Kidney tubule cell (primary cell): ENCODE measurements around the gene DHX35.

Experiments
- DNase-seq: peaks from one replicate; pipeline ENCODE4 v3.0.0-alpha.2; 2018; ENCODE audit warnings: low spot score

DHX35 gene

GRCh38 chr20:39021748-39022147 lies 59.6 kb downstream of the DHX35 start:
- DNase-seq: no peak

DNA sequence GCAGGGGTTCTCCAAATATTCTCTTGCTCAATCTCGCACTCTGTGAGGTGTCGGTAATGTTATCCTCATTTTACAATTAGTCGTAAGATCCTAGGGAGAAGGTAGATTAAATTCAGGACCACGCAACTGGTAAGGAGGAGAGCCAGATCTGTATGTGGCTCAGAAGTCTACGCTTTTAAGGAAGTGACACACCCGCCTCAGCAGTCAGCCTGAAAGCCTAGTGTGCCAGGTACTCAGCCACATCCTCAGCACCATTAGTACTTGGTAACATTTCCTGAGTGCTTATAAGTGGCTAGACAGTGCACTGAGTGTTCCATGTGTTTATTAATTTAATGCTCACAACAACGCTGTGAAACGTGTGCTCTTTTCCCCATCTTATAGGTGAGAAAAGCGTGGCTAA lies 63.7 kb downstream of the DHX35 start:
- no peak for DNase-seq

GRCh38 chr20:39029364-39029763 lies 67.2 kb downstream of the DHX35 start:
- DNase-seq: no peak

- no peak for DNase-seq
Measured at GRCh38 chr20:39032997-39033396, 70.9 kb downstream of the DHX35 start.

- no peak for DNase-seq
Measured at GRCh38 chr20:39036011-39036410, 73.9 kb downstream of the DHX35 start.

DNA sequence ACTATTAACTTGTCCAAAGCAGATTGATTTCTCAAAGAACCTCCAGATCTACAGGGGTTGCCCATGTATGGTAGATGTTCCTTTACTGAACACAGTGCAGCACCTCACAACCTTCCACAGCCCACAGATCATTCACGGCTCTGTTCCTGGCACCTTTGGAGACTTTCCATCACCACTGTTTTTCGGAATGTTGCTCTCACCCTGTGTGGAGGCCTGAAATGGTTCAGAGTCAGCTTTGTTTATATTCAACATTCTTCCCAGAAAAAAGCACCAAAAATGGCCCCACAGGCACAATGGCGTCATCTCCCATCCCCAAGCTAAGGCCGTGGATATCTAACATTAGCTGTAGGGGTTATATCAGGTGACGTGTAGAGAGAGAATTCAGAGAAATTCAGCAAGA lies 74.7 kb downstream of the DHX35 start:
- DNase-seq: no peak

GRCh38 chr20:39038047-39038446 lies 75.9 kb downstream of the DHX35 start:
- DNase-seq: no peak

- no peak for DNase-seq
Measured at GRCh38 chr20:39038495-39038894, 76.4 kb downstream of the DHX35 start.

- DNase-seq: no peak
Measured at GRCh38 chr20:39039261-39039660, 77.1 kb downstream of the DHX35 start.

- DNase-seq: no peak
Measured at GRCh38 chr20:39040116-39040515, 78.0 kb downstream of the DHX35 start.

- DNase-seq: no peak
Measured at GRCh38 chr20:39041067-39041466, 78.9 kb downstream of the DHX35 start.

DNA sequence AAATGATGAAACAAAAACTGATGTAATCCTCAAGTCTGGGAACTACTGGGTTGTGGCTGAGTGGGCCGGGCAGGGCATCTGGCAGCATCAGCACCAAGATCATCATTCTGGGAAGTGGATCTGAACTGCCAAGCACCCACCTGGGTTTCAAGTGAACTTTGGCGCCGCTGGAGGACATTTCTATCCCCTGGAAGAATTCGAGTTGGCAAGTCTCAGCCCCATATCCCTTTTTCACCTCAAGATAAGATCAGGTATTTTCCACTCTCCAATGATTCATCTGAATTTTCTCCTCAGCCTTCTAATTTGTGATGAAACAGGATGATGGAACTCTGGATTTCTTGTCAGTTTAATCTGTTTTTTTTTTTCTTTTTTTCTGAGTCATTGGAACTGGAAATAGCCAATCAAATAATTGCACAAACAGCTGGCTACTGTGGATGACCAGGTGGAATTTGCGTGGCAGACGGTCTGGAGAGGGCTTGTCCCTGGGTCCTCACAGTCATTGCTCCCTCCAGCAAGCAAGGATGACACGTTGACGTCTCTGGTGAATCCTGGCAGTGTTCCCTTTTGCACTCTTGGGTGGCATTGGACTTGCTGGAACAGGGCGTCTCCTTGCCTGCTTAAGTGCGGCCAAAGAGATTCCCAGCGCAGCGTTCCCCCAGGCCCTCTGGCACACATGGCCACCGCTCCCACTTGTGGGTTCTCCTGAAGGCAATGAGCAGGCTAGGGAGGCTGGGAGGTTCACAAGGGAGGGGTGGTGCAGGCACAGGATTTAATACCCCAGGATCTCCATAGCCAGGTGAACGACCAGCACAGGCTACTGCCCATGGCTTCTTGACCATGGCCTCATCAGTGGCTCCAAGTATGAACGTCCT lies 80.4 kb downstream of the DHX35 start:
- peak; percentile 33 for DNase-seq

DNA sequence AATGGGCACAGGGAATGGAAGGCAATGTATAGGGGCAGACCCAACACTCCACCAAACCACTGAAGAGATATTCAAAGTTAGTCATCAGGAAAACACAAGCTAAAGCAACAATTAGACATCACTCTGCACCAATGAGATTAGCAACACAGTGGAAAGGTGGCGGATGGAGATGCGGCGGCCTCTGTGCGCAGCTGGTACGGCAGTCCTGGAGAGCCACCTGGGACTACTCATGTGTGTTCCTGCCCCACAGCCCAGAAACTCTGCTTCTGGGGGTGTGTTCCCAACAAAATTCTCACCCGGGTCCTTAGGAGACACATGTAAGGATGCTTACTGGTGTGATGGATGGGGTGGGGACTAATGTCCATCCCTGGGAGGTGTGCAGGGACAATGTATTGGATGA lies 82.4 kb downstream of the DHX35 start:
- DNase-seq: no peak

DNA sequence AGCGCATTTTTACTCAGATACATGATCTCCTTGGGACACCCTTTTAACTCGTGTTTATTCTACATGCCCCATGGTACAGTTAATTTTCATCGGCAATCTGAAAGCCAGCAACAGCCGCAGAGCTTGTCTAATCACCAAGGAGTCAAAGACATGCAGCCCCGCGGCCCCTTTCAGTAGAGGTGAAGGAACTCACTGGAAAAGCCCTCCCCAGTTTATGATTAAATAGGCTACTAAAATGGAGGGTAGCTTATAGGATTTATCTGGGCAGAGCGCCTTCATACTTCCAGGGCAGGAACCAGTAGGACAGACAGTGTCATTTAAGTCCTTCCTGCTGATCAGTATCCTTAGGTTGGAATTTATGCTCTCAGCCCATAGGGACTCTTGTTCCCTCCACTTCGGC lies 83.5 kb downstream of the DHX35 start:
- DNase-seq: no peak

DNA sequence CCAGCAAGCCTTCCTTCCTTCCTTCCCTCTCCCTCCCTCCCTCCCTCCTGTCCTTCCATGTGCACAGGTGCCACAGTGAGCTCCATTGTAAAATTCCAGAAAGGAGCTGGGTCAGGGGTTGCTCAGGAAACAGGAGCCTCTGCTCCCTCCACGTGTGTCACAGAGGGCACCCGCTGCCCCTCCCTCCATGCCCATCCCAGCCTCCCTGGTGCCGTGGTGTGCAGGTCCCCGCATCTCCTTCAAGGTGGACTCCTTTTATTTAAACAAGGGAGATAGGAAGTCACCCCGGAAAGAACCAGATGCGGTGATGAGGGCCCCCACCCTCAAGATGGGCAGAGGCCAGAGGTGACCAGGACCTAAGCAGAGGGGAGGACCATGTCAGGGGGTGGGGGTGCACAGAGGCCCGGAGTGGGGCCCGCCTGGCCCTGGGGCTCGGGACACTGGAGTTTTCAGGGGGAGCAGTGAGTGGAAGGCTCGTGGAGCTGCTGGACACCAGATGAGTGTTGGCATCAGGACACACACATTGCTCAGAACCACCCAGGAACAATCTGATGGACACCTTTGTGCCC lies 85.4 kb downstream of the DHX35 start:
- no peak for DNase-seq

DNA sequence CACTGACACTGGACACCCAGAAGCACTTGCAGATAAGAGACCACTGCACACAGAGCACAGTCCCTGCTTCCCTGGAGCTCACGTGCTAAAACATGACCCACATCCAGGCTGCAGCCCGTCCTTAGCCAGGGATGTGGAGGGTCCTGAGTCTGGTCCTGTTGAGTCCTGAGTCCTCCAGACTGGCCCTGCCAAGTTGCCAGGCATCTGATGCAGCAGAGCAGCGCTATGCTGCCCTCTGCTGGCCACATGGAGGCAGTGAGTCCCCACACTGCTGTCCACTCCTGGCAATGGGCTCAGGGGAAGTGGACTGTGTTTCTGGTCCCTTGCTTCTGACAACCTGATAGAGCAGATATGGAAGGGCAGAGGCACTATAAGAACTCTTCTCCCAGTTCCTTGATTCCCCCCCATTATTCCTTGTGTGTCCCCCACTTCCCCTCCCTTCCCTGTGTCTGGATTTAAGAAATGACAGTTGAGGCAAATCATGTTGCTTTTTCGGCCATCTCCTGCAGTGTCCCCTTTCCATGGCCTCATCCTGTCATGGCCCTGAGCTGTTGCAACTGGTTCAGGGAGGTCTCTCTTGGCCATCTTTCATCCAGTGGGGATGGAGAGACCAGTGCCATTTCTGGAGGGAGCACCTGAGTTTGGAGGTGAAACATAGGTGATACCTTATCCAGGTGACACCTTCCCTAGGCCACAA lies 86.0 kb downstream of the DHX35 start:
- DNase-seq: peak; percentile 75

DNA sequence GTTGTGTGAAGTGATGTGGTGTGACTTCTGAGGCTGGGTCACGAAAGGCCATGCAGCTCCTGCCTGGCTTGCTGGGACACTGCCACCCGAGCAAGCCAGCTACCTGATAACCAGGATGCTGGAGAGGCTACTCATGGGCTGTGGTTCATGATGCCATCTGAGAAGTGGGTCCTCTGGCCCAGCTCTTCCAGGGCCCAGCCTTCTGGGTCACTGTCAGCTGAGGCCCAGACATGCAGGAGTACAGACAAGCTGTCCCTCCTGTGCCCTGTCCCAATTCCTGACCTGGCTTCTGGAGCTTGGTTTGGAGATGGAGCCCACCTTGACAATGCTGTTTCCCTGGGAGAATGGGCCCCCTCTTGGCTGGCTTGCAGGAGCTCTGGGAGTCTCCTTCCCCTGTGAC lies 87.0 kb downstream of the DHX35 start:
- DNase-seq: no peak

DNA sequence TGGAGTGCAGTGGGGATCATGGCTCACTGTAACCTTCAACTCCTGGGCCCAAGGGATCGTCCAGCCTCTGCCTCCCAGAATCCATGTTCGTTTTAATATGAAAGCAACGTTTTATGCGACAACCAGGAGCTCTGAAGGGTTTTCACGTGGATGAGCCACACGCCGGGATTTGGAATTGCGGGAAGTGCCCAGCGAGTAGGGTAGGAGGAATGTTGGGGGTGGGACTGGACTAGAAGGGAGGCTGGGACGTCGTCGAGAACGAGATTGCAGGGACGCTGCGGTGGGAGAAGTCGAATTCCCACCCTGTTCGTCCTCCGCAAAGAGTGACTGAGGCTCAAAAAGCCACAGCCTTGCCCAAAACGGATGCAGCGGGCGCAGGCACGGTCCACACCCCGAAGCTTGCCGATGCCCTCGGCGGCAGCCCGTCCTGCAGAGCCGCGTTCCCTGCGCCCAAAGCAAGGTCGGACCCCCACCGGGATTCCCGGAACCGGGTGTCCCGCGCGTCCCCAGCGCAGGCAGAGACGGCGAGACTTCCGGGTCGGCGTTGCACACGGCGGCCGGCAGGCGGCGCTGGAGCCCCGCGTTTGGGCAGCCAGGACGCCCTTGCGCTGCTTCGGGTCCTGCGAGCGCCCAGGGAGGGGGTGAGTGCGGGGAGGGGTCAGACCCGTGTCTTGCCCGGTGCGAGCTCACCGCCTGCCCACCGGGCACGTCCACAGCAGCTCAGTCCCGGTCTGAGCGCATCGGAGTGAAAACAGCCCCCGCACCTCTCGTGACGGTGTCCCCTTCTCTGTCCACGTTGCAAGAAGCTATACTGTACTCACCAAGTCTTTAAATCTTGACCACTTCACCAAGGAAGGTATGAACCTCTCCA lies 87.8 kb downstream of the DHX35 start:
- peak; percentile 75 for DNase-seq

DNA sequence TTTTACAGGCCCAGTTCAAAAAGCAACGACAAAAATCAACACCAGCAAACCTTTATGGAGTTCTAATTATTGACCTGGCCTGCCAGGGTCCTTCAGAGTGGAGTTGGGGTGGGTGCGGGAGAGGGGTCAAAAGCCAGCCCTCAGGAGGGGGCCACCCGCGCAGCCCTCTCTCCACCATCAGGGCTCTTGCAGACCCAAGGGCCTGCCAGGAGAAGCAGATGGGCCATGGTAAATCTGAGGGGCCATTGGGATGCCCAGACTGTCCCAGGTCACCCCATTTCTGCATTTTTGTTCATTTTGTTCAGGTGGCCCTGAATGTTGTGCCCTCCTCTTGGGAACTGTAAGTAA lies 88.4 kb downstream of the DHX35 start:
- no peak for DNase-seq

DNA sequence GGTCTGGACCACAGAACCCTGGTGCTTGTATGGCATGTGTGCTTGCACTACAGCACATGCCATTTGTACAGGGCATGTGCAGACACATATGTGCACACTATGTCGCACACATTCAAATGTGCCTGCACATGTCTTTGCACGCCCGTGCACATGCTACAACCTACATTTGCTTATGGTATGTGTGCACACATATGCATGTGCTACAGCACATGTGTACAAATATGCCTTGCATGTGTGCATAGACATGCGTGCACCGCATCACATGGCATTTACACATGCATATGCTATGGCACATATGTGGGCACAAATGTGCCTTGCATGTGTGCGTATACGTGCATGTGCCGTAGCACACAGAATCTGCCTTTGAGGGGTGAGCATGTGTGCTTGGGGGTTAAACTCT lies 90.5 kb downstream of the DHX35 start:
- DNase-seq: no peak

- no peak for DNase-seq
Measured at GRCh38 chr20:39057143-39057542, 95.0 kb downstream of the DHX35 start.

DNA sequence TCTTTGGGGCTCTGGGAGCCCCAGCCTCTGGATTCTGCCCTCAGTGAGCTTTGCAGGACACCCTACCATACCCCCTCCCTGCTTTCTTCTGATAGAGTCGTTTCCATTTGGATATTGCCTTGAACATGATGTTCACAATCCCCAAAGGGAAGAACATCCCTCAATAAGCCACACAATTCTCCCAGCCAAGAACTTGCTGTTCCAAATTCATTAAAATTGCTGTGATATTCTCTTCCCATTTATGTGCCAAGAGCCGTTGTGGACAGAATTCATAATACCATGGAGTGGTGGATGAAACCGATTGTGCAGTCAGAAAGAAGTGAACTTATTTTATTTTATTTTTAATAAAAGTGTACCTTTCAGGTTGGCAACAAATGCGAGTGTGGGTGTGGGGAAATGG lies 95.8 kb downstream of the DHX35 start:
- no peak for DNase-seq
